Measurements from ENCODE around the gene DCAF12.

Gene DCAF12

DNA sequence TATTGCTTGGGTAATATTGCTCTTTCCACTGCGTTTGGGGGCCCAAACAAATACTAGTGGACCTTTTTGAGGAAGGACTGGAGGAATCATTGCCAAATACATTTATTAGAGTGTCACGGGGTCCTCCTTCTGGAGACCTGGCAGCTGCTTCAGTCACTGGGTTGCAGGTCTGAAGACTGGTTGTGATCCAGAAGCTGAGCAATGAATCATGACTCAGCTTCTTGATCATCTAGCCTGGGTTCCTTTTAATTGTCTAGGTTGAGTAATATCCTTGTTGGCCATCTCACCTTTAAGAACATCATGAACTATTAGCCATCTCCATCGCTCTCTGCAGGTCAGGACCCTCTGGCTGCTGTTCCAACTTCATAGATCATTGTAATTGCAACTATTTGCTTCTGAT lies 36.9 kb upstream of the DCAF12 start:
- DNase-seq (ENCODE audit: low read depth): peak; percentile 48
- no peak overlapping the region for H3K4me3 ChIP-seq (ENCODE audit: low read depth, low read length)
- TF ChIP-seq MAX (IDR thresholded peaks at IDR 0.05; ENCODE audit: low read depth, low read length): no peak
- TF ChIP-seq CTCF (IDR thresholded peaks at IDR 0.05; ENCODE audit: low read depth, low read length): no peak
- TF ChIP-seq POLR2A (IDR thresholded peaks at IDR 0.05; ENCODE audit: extremely low read depth, insufficient read length): no peak
- no peak for TF ChIP-seq MYC (IDR thresholded peaks at IDR 0.05; ENCODE audit: low read depth, low read length)

DNA sequence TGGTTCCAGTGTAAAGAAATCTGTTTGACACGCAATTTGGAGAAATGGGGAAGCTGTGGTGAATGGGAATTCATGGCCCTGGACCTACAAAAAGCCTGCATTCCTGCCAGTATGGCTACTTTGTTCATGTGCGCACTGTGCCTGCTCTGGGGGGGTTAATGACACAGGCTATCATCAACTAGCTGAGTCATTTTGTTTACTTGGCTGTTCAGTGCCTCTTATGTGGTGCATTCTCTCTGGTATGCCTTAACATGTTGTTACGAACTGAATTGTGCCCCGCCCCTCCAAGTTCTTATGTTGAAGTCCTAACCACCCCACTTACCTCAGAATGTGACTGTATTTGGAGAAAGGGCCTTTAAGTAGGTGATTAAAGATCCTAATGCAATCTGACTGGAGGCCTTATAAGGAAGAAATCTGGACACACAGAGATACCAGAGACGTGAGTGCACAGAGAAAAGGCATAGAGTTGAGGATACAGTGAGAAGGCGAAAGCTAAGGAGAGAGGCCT lies 31.9 kb upstream of the DCAF12 start:
- DNase-seq (ENCODE audit: low read depth): peak; percentile 46
- no peak overlapping the region for H3K4me3 ChIP-seq (ENCODE audit: low read depth, low read length)
- TF ChIP-seq POLR2A (IDR thresholded peaks at IDR 0.05; ENCODE audit: extremely low read depth, insufficient read length) (no peak), MYC (IDR thresholded peaks at IDR 0.05; ENCODE audit: low read depth, low read length) (no peak), MAX (IDR thresholded peaks at IDR 0.05; ENCODE audit: low read depth, low read length) (no peak), CTCF (IDR thresholded peaks at IDR 0.05; ENCODE audit: low read depth, low read length) (no peak)

- DNase-seq (ENCODE audit: low read depth): no peak
- TF ChIP-seq POLR2A (IDR thresholded peaks at IDR 0.05; ENCODE audit: extremely low read depth, insufficient read length) (no peak), CTCF (IDR thresholded peaks at IDR 0.05; ENCODE audit: low read depth, low read length) (no peak), MAX (IDR thresholded peaks at IDR 0.05; ENCODE audit: low read depth, low read length) (no peak), MYC (IDR thresholded peaks at IDR 0.05; ENCODE audit: low read depth, low read length) (no peak)
Measured at GRCh38 chr9:34157898-34158297, 31.4 kb upstream of the DCAF12 start.

GRCh38 chr9:34157318-34157717 lies 30.8 kb upstream of the DCAF12 start:
- no peak for DNase-seq (ENCODE audit: low read depth)
- no peak overlapping the region for H3K4me3 ChIP-seq (ENCODE audit: low read depth, low read length)
- no peak for TF ChIP-seq MYC (IDR thresholded peaks at IDR 0.05; ENCODE audit: low read depth, low read length)
- no peak for TF ChIP-seq POLR2A (IDR thresholded peaks at IDR 0.05; ENCODE audit: extremely low read depth, insufficient read length)
- no peak for TF ChIP-seq CTCF (IDR thresholded peaks at IDR 0.05; ENCODE audit: low read depth, low read length)
- no peak for TF ChIP-seq MAX (IDR thresholded peaks at IDR 0.05; ENCODE audit: low read depth, low read length)

More at GRCh38 chr9:34157898-34158297, 31.4 kb upstream of the DCAF12 start:
- H3K4me3 ChIP-seq (ENCODE audit: low read depth, low read length): no peak overlapping the region

DNA sequence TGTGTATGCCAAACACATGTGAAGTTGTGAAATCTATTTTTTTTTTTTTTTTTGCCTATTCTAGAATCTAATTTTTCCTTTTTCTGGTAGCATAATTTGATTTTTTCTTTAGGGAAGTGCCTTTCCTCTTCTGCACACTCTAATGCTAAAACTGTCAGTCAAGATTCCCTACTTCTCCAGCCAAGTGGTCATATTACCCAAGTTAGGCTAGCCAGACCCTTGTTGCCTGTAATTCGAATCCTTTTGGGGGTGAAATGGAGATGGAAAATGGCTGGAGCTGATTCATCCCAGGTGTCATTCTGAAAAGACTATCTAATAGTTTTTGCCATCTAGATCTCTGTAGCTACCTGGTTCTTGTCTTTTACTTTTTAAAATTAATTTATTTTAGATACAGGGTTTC lies 27.6 kb upstream of the DCAF12 start:
- TF ChIP-seq MYC (IDR thresholded peaks at IDR 0.05; ENCODE audit: low read depth, low read length): no peak
- TF ChIP-seq MAX (IDR thresholded peaks at IDR 0.05; ENCODE audit: low read depth, low read length): no peak
- TF ChIP-seq CTCF (IDR thresholded peaks at IDR 0.05; ENCODE audit: low read depth, low read length): no peak
- no peak for TF ChIP-seq POLR2A (IDR thresholded peaks at IDR 0.05; ENCODE audit: extremely low read depth, insufficient read length)
- H3K4me3 ChIP-seq (ENCODE audit: low read depth, low read length): no peak overlapping the region
- DNase-seq (ENCODE audit: low read depth): no peak
